Stimulated activated naive CD8-positive, alpha-beta T cell treated with anti-CD3 and anti-CD28 coated beads, Interleukin-15, Interleukin-2, amounts not matched to agents 100 U/mL and 50 U/mL, for 24 hours (primary cell): ENCODE data around the gene ALKBH6.
"Not testable (repeated sequence)": the region's sequence is repeated elsewhere in the genome, so short reads cannot be mapped to it uniquely, and the experiment has no call there.

Source experiments
- ATAC-seq: fragments of 150-1000 bp; cut with Tn5 transposase; one replicate; pipeline ENCODE4 v1.10.0; 2021
- DNase-seq: peaks from one replicate; pipeline ENCODE4 v3.0.0; 2021

The ALKBH6 gene

GRCh38 chr19:36014012-36014924, at the start of gene ALKBH6:
TSS of gene ALKBH6 (minus strand) at chr19:36014213. CDS start at chr19:36013397, 816 bp downstream.
- ATAC-seq = peak; percentile 99
- DNase-seq = peak; percentile 100

GRCh38 chr19:36061367-36061766, 47.4 kb upstream of the ALKBH6 start:
- no peak for ATAC-seq
- no peak for DNase-seq

- no peak for ATAC-seq
- peak; percentile 17 for DNase-seq
These were observed 46.4 kb upstream of the ALKBH6 start for GRCh38 chr19:36060430-36060829.

- ATAC-seq (no peak), DNase-seq (no peak)
These were observed 45.3 kb upstream of the ALKBH6 start for GRCh38 chr19:36059180-36059910.

- DNase-seq = no peak
- no peak for ATAC-seq
These were observed 44.6 kb upstream of the ALKBH6 start for GRCh38 chr19:36058481-36059179.

GRCh38 chr19:36054733-36055686, 41.0 kb upstream of the ALKBH6 start, which contains the start of gene WDR62:
TSS of gene WDR62 (plus strand) at chr19:36054897. CDS start at chr19:36054972, 75 bp downstream.
- DNase-seq = peak; percentile 96

GRCh38 chr19:36054119-36054732, 40.2 kb upstream of the ALKBH6 start, which contains the start of gene THAP8:
TSS of gene THAP8 (minus strand) at chr19:36054285. CDS start at chr19:36054217, 68 bp downstream.
- ATAC-seq (peak; percentile 93), DNase-seq (peak; percentile 100)

More at GRCh38 chr19:36054733-36055686, 41.0 kb upstream of the ALKBH6 start, which contains the start of gene WDR62:
- ATAC-seq = peak; percentile 82

GRCh38 chr19:36051637-36052036, 37.6 kb upstream of the ALKBH6 start:
- DNase-seq (no peak), ATAC-seq (no peak)

- peak; percentile 10 for DNase-seq
- no peak for ATAC-seq
These were observed 37.2 kb upstream of the ALKBH6 start for GRCh38 chr19:36051236-36051635.

- DNase-seq (no peak), ATAC-seq (no peak)
These were observed 35.2 kb upstream of the ALKBH6 start for GRCh38 chr19:36049080-36049698.

- no peak for DNase-seq
- no peak for ATAC-seq
These were observed 33.8 kb upstream of the ALKBH6 start for GRCh38 chr19:36047835-36048234.

GRCh38 chr19:36046443-36047050, 32.5 kb upstream of the ALKBH6 start:
- ATAC-seq (no peak), DNase-seq (no peak)

- no peak for DNase-seq
- no peak for ATAC-seq
These were observed 29.9 kb upstream of the ALKBH6 start for GRCh38 chr19:36043952-36044351.

- no peak for DNase-seq
- ATAC-seq = no peak
These were observed 27.8 kb upstream of the ALKBH6 start for GRCh38 chr19:36041831-36042230.

- not testable (repeated sequence) for DNase-seq, ATAC-seq
These were observed 27.1 kb upstream of the ALKBH6 start for GRCh38 chr19:36041092-36041491.

- ATAC-seq = no peak
- DNase-seq = no peak
These were observed 26.5 kb upstream of the ALKBH6 start for GRCh38 chr19:36040495-36040894.

- ATAC-seq = no peak
- peak; percentile 58 for DNase-seq
These were observed 18.5 kb upstream of the ALKBH6 start, which contains the start of gene CLIP3 for GRCh38 chr19:36032251-36033104. TSS of gene CLIP3 (minus strand) at chr19:36032873. CDS start at chr19:36032357, 516 bp downstream.

GRCh38 chr19:36031308-36031707, 17.3 kb upstream of the ALKBH6 start:
- no peak for ATAC-seq
- DNase-seq = no peak
